Keratinocyte (primary cell): ENCODE results near the gene SHISA2.

Experiments used
- EZH2 ChIP-seq: IDR thresholded peaks from one replicate; pipeline ENCODE4 v1.6.1; 2012; ENCODE audit warnings: inconsistent platforms, mild to moderate bottlenecking, low read length, moderate library complexity
- TF ChIP-seq, protein P1 (sequence below), 3 experiments: IDR thresholded peaks in 1 of 3; conservative IDR thresholded peaks in 1 of 3; optimal IDR thresholded peaks in 1 of 3; 2 replicates in 2 of 3; 3 replicates in 1 of 3; pipeline versions ENCODE3 to v1.5.1; 2011; ENCODE audit warnings: low read length in 3 of 3, mild to moderate bottlenecking in 3 of 3, moderate library complexity in 2 of 3, control low read depth in 1 of 3, inconsistent platforms in 1 of 3; ENCODE audit not compliant: insufficient read depth in 2 of 3; ENCODE audit errors: extremely low read depth in 1 of 3

DNA sequence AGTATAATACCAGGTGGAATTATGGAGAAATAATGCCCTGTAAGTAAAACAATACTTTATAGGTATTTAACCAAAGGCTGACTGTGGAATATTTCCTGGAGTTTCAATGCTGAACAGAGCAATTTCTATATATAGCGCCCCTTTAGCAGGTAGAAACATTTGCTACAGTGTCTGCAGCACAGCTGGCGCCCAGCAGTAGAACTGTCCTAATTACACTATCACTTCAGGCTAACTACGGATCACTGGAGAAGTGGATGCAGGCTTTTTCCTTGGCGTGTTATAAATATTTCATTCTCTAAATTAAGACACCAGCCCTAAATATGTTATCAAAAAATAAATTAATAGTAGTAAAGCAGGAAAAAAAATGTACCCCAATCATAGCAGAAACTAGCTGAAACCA is 3.1 kb downstream of the SHISA2 start:
- TF ChIP-seq, protein P1, sequence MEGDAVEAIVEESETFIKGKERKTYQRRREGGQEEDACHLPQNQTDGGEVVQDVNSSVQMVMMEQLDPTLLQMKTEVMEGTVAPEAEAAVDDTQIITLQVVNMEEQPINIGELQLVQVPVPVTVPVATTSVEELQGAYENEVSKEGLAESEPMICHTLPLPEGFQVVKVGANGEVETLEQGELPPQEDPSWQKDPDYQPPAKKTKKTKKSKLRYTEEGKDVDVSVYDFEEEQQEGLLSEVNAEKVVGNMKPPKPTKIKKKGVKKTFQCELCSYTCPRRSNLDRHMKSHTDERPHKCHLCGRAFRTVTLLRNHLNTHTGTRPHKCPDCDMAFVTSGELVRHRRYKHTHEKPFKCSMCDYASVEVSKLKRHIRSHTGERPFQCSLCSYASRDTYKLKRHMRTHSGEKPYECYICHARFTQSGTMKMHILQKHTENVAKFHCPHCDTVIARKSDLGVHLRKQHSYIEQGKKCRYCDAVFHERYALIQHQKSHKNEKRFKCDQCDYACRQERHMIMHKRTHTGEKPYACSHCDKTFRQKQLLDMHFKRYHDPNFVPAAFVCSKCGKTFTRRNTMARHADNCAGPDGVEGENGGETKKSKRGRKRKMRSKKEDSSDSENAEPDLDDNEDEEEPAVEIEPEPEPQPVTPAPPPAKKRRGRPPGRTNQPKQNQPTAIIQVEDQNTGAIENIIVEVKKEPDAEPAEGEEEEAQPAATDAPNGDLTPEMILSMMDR (optimal IDR thresholded peaks at IDR 0.05 in 1 of 3, IDR thresholded peaks at IDR 0.05 in 1 of 3, conservative IDR thresholded peaks at IDR 0.05 in 1 of 3; ENCODE audit: extremely low read depth in 1 of 3, insufficient read depth in 2 of 3, low read length in 3 of 3): no peak
- no peak for TF ChIP-seq EZH2
